HG03521 (cell line): ENCODE data around the gene ZNF648.
"Not testable (repeated sequence)": the region's sequence is repeated elsewhere in the genome, so short reads cannot be mapped to it uniquely, and the experiment has no call there.

Experiments
- ATAC-seq: cut with Tn5 transposase; IDR thresholded peaks from one replicate; pipeline ENCODE4 v1.9.1; 2021; ENCODE audit warnings: mild to moderate bottlenecking, moderate library complexity; ENCODE audit not compliant: unreplicated experiment

The ZNF648 gene, protein sequence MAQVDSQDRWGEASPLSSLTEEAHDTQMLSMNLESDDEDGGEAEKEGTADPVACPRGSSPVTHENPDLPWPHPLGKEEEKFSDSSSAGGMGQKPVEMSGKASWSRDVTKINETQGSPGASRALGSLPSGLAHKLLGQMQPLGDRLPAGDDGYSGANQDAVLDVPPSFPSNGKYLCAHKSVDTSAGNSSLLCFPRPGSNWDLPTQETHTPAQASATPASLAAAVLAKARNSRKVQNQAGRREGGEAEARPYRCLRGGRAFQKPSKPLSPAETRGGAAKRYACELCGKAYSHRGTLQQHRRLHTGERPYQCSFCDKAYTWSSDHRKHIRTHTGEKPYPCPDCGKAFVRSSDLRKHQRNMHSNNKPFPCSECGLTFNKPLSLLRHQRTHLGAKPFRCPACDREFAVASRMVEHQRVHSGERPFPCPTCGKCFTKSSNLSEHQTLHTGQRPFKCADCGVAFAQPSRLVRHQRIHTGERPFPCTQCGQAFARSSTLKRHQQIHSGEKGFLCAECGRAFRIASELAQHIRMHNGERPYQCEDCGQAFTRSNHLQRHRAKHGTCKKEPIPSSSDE

DNA sequence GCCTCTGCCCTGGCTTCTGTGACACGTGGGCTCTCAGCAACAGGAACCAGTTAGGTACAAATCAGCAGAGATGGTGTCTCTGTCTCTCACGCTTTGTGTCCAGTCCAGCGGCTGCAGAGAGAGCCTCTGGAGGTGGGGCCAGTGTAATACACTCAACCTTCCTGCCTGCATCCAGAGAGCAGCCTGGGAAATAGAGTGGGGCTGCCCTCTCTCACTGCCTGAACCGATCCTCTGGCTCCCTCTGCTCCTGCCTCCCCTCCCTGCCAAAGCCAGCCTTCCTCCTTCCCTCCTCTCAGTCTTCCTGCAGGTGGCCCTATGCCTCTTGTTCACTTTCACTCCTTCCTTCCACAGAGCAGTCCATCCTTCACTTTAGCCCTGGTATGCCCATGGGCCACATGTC, at the start of gene ZNF648:
Gene ZNF648 (minus strand): TSS at position 119 of the 400 bp plus-strand sequence. CDS start 3,702 bp downstream, outside the sequence.
- no peak for ATAC-seq

DNA sequence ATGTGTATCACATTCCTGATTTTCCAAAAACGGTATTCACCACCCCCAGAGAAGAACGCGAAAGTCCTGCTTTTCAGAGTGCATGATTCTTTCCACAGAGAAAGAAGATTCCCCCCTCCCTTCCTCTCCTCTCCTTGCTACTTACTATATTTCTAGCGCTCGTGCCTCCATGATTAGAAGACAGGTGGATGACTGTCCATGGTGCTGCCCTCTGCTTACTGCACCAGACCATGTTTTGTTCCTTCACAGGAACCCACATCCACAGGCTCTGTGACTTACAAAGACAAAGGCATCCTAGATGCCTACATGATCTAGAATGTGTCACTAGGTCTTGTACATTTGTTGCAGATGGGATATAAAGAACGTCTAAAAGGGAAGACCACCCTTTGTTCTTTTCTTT, 49.1 kb upstream of the ZNF648 start:
- ATAC-seq, result no peak

DNA sequence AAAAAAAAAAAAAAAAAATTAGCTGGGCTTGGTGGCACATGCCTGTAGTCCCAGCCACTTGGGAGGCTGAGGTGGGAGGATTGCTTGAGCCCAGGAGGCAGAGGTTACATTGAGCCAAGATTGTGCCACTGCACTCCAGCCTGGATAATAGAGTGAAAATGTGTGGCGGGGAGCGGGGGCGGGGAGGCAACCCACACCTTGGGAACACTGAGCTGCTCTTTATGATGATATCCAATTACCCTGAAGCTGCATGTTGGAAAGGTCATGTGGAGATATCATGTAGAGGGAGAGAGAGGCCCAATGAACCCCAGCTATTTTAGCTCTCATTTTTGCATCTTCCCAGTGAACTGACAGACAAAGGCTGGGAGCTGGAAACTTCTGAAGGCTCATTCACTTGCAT, 48.3 kb upstream of the ZNF648 start:
- ATAC-seq, result no peak

DNA sequence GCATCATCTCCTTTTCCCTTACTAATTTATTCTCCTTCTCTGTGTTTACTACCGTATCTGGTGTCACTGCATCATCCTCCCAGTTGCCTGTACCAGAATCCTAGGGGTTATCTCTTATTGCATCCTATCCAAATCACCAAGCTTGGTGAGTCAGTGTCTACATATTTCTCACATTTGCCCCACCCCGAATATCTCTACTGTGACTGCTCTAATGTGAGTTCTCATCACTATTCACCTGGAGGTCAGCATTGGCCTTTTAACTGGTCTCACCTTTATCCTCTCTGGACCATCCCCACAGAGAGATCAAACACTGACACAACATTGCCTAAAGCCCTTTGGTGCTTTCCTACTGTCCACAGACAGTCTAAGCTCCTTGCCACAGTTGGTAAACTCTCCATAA, 45.7 kb upstream of the ZNF648 start:
- ATAC-seq, result no peak

DNA sequence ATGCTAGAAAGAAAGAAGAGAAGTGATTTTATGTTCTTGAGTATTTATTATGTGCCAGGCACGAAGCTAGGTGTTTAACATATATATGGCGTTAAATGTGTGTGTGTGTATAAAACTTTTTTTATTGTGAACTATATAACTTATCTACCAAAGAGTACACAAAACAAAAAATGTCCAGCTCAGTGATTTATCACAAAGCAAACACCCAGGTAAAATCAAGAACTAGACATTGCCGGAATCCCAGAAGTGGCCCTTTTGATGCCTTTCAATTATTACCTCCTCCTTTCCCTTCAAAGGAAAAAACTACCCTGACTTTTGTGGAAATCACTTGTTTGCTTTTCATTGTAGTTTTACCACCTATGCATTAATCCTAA, 40.5 kb upstream of the ZNF648 start:
- ATAC-seq, result no peak

DNA sequence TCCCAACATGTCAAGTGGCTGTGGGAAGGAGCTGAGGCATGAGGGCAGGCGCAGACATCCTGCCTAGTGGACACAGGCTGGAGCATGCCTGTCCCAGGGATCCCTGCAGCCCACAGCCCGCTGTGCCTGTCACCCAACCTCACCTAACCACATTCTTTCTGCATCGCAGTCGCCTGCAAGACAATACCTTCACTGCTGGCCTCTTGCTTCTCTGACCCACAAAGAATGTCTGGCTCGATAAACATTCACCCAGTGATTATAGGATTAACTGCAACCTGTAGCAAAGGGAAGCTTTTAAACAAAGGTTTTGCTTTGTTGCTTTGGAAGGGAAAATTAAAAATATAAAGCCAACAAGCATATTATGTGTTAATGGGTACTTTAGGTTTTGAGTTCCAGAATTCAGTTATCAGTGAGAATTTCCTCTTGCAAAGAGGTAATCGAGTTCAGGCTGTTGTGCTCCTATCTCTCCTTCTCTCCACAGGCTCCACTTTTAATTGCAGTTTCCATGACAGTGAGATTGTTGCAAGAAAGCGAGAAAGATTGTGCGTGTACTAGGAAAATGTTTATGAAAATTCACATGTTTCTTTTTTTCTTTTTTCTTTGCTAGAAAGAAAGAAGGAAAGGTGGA, 40.0 kb upstream of the ZNF648 start:
- ATAC-seq, result no peak

DNA sequence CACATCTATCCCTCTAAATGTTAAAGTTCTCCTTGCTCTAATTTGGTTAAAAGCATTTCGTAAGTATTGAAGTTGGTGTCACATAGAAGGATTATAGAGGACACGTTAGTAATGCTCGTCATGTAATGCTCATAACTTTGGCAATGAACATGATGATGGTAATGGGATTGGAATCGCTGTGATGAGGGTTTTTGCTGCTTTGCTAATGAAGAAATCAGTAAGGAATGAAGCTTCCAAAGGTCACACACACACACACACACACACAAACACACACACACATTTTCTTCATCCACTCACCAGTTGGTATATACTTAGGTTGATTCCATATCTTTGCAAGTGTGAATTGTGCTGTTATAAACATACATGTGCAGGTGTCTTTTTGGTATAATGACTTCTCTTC, 36.8 kb upstream of the ZNF648 start:
- no peak for ATAC-seq

DNA sequence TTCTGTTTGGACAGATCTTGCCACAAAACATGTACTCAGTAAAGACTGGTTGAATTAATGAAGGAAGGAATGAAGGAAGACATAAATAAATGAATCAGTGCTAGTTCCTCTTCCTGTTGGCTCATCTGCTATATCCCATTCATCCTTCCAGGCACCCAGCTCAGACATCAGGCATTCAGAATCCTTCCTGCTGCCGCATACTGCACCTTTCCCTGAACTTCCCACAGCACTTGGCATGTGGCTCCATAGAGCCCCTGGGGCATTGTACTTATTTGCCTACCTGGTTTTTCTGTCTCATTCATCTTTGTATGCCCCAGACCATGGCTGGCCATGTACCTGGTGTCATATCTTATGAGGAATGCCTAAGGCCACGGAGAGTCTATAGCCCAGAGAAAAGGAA, 34.4 kb upstream of the ZNF648 start:
- no peak for ATAC-seq

DNA sequence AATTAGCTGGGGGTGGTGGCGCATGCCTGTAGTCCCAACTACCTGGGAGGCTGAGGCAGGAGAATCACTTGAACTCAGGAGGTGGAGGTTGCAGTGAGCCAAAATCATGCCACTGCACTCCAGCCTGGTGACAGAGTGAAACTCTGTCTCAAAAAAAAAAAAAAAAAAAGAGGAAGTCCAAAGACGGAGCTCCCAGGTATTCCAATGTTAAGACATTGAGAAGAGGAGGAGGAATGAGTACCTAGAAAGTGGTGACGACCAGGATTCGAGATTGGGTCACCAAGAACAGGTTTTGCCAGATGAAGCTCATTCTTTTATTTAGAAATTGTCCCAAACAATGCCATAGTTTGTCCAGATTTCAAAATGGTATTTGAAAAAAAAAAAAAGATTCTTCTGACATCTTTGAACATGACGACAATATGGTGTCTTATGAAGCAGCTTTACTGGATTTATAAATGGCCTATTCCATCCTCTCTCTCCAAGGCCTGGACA, 33.0 kb upstream of the ZNF648 start:
- ATAC-seq, result not testable (repeated sequence)

DNA sequence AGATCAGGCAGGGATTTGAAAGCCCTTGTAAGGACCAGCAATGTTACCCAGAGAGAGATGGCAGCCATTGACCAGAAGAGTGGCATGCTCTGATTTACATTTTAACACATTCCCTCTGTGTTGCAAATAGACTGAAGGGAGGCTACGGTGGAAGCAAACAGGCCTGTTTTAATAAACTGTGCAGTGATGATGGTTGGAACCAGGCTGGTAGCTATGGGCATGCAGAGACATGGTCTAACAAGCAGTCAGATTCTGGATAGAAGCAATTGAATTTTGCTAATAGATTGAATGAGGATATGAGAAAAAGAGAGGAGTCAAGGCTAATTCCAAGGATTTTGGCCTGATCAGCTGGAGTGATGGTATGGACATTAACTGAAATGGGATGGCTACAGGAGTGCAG, 32.3 kb upstream of the ZNF648 start:
- no peak for ATAC-seq

DNA sequence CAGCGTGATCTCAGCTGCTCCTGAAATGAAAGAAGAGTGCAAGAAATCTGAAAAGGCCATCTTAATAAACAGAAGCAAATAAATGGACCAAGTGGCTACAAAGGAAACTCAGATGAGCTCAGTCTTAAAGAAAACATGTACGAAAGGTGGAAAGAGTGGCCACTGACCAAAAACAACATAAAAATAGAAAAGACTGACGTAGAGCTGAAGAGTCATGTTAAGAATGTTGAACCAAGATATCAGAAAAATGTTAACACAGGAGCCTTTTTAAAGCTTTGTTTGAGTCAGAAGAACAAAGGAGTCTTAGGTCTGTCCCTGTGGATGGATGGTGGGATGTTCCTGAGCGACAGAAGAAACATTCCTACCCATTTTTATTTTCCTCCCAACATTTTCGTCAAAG, 30.8 kb upstream of the ZNF648 start:
- ATAC-seq, result no peak

DNA sequence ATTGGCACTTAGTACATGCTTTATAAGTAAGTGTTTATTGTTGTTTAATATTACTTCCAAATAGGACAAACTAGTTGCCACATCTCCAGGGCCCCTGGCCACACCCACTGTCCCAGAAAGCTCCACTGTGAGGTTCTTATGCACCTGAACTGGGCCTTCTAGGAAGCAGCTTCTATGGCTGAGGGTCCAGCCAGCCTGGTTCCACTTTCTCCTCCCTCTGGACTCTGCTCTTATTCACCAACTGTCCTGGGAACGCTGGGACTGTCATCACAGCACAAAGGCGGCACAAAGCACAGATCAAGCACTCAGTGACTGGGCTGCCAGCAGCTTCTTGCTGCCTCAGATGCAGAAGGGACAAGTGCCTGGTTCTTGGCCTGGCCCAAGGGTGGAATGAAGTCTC, 29.6 kb upstream of the ZNF648 start:
- ATAC-seq, result no peak

DNA sequence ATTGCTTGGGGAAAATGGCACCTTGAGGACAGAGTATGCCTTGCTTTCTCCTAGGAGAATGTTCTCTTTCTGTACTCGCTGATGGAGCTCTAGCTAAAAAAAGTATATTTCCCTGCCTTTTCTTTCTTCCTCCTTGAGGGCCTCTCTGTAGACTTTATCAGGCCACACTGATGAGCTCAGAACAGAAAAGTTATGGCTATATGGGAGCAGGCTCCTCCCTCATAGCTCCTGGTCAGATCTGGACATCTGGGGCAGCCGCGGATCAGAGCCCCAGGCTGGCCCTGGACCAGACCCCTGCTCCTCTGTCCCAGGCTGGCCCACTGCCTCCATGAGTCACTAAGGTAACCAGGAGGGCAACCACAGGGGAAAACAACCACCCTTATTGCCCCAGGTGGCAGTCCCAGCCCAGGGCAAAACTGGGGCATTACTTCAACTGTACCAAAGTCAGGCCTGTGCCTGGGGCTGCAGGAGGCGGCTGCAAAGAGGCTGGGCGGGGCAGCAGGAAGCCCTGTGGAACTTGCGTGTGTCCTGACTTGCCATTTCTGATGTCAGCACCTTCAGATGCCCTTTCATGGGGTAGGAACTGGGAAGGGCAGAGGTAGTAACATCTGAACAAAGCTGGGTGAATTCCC, 26.3 kb upstream of the ZNF648 start:
- no peak for ATAC-seq

DNA sequence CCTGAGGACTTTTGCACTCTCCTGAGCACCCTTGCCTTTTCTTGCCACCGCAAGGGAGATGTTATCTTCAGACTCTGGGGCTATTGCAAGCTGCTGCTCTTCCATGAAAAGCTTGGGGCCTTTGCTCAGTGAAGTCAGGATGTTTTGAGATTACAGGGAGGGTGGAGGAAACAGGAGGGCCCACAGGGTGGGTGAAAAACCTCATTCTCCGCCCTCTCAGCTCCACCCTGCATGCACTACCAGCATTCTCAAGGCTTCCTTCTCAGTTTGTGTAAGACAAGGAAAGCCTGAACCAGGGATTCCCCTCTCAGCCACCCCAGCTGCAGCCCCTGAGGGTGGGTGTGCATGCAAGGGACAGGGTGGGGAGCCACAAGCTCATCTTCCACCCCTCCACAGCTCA, 25.8 kb upstream of the ZNF648 start:
- no peak for ATAC-seq

DNA sequence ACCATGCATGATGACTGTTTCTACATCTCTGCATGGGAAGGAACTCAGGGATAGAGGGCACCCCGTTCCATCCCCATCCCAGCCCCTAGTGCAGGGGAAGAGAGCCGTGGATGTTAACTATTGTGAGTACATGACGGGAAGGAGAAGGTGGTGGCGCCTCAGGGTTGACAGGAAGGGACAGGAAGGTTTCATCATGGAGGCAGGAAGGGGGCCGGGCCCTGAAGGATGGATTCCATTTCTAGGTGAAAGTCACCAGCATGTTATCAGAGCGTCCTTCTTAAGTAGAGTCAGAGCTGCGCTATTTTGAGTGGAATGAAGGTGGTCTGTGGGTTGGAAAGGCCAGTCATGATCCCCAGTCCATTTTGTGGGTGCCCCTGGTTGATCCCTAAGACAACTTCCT, 25.1 kb upstream of the ZNF648 start:
- ATAC-seq, result no peak

DNA sequence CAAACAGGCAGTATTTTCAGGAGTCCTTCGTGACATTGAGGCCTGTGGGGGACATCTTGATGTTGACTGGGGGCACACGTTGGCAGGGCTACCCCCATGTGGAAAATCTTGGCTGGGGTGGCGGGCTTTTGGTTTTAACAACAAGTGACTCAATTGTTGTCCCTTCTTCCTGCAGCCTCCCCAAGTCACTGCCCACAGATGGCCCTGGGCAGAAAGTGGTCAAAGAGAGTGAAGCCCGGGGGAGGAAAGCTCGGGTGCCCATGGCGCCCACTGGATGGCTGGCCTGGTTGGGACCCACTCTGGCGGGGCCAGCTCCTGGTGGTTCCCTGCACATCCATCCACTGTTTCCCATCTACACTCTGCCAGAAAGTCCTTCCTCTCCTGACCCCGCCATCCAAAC, 24.6 kb upstream of the ZNF648 start:
- ATAC-seq, result no peak

DNA sequence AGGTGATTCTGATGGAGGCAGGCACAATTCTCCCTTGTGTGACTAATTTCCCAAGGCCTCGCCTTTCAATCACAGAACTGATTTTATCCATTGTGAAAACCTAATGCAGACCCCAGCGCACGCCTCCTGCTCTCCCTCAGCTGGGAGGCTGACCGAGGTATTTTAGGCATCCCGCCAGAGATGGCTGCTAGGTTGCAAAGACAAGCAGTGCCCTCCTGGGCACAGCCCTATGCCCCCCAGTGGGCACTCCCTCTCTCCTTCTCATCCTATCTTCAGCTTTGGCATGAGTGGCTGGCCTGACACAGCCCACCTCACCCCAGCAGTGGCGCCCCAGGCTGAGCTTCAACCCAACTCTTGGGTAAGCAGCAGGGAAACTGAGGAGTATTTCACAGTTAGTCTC, 24.2 kb upstream of the ZNF648 start:
- no peak for ATAC-seq

DNA sequence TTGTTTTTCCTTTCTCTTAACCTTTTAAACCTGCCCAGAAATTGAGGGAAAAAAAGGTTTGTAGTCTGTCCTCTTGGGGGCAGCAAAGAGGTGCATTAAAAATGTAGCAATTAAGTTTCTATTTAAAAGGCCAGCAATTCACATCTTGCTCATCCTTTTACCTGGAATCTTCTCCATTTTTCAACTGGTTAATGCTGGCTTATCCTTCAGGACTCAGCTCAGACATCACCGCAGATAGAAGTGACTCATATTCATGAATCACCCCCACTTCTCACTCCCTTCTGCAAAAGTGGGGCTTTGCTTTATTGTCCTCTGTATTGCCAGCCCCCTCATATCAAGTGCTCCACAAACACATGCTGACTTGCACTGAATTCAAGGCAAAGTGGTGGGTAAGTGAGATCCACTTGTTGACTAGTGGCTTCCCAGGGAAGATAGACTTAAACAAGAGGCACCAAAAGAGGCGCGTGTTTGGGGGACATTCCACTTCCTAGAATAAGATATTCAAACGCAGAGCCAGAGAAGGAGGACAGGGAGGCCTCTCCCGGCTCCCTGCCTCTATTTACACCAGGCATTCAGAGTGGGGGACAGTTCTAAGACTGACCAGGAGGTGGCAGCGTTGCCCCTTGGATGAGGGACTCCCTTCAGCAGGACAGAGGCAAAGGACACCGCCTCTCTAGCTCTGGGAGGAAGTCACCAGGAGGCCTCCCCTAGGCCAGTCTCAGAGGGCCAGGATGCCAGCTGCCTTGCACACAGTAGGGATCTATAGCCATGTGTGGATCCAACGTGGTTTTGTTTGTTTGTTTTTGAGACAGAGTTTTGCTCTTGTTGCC, 23.2 kb upstream of the ZNF648 start:
- ATAC-seq, result no peak

DNA sequence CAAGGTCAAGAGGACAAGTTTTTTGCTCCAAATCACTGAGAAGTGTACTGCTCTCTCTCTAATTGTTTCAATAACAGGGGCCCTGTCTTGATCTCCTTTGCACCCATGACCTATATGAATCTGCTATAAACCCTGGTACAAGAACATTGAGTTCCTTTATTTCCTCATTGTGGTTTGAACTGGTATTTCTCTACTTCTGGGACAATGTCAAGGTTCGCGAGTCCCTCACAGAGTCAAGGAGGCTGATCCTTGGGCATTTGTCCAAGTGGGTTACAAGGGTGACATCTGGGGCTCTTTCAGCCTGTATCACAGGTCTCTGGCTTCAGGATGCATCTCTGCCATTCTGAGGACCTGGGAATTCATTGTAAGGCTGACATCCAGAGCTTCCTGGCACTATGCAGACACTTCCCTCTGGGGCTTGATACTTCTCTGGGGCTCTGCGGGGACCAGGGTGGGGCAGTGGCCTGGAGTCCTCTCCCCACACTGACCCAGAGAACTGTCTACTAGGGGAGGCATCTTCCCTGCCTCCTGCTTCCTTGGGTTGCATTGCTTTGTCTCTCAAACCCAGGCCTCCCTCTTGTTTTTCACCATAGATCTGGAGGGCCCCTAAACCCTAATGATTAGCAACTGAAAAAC, 22.5 kb upstream of the ZNF648 start:
- no peak for ATAC-seq

DNA sequence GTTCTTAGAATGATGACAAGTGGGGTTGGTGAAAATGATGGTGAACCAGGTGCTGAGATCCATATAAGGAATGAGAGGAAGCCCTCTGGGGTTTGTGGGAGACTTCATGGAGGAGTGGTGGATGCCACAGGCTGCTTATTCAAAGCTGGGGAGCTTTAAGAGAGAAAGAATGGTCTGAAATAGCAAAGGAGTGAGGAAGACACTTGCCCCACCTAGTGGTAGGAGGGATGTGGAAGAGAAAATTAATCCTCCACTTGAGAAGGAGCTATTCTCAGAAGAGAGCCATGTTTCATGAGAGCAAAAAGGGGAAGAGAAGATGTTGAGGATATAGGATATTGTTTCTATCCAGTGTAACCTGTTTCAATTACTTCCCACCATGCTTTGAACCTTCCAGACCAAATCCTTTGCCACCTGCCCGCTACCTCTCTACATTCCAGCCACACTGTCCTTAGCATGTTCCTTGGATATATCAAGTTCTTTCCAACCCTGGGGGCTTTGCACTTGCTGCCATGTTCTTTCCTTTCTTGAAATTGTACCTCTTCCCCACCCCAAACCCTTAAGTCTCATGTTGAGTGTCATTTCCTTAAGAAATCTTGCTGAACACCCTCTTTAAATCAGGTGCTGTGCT, 19.6 kb upstream of the ZNF648 start:
- no peak for ATAC-seq
